Eye (tissue), 1 donor: ENCODE measurements around the gene ASB10.

Experiments
- DNase-seq: peaks from one replicate; pipeline ENCODE4 v3.0.0-alpha.2; 2015

ASB10 gene

GRCh38 chr7:151161757-151162156 lies 25.3 kb downstream of the ASB10 start:
- no peak for DNase-seq

- no peak for DNase-seq
Measured at GRCh38 chr7:151157645-151158329, 29.3 kb downstream of the ASB10 start.

GRCh38 chr7:151152643-151153513 lies 34.2 kb downstream of the ASB10 start:
- DNase-seq, result no peak

GRCh38 chr7:151150388-151150787 lies 36.7 kb downstream of the ASB10 start:
- no peak for DNase-seq

- no peak for DNase-seq
Measured at GRCh38 chr7:151148319-151149259, 38.5 kb downstream of the ASB10 start.

GRCh38 chr7:151146761-151147160 lies 40.3 kb downstream of the ASB10 start:
- no peak for DNase-seq

GRCh38 chr7:151144387-151144786 lies 42.7 kb downstream of the ASB10 start:
- no peak for DNase-seq

- no peak for DNase-seq
Measured at GRCh38 chr7:151143261-151144015, 43.6 kb downstream of the ASB10 start.

GRCh38 chr7:151142686-151143040 lies 44.4 kb downstream of the ASB10 start:
- DNase-seq, result peak; percentile 75

- DNase-seq, result peak; percentile 40
Measured at GRCh38 chr7:151141855-151142685, 45.0 kb downstream of the ASB10 start.

GRCh38 chr7:151141311-151141854 lies 45.7 kb downstream of the ASB10 start:
- peak; percentile 88 for DNase-seq

- no peak for DNase-seq
Measured at GRCh38 chr7:151140826-151141225, 46.2 kb downstream of the ASB10 start.

- no peak for DNase-seq
Measured at GRCh38 chr7:151139791-151140190, 47.3 kb downstream of the ASB10 start.

- DNase-seq, result peak; percentile 87
Measured at GRCh38 chr7:151139071-151139790, 47.8 kb downstream of the ASB10 start.

GRCh38 chr7:151138153-151138851 lies 48.7 kb downstream of the ASB10 start:
- DNase-seq, result peak; percentile 78

GRCh38 chr7:151137791-151138152 lies 49.3 kb downstream of the ASB10 start:
- DNase-seq, result no peak

GRCh38 chr7:151137076-151137675 lies 49.9 kb downstream of the ASB10 start:
- peak; percentile 60 for DNase-seq

- no peak for DNase-seq
Measured at GRCh38 chr7:151135866-151136843, 50.9 kb downstream of the ASB10 start.
